B cell (primary cell): ENCODE data around the gene IYD. TPM values are rescaled to one million over a fixed set of nuclear protein-coding genes. Genes with fewer than 3 reads are reported as not detected.

Experiments
- ATAC-seq: fragments of 200-7000 bp; cut with Tn5 transposase; one replicate; pipeline ENCODE4 v1.10.0; 2021; ENCODE audit warnings: low read depth, mild to moderate bottlenecking, moderate number of reproducible peaks, moderate library complexity
- CTCF ChIA-PET: fragments of 350-600 bp; sonication (Branson Sonifier 250); formaldehyde crosslinking; loops from one replicate; lab custom pipeline; 2021; ENCODE audit warnings: antibody characterized with exemption, inconsistent platforms; lab: Charles Lee
- POLR2A ChIA-PET: fragments of 350-600 bp; sonication (Branson Sonifier 250); formaldehyde crosslinking; loops from one replicate; lab custom pipeline; 2021; ENCODE audit warnings: antibody characterized with exemption; lab: Charles Lee
- DNase-seq: peaks from one replicate; pipeline ENCODE4 v3.0.0; 2013
- H2AFZ ChIP-seq: 2 replicates; pipeline ENCODE4 v1.6.1; 2012; ENCODE audit warnings: mild to moderate bottlenecking, low read depth, low read length; ENCODE audit not compliant: insufficient read depth, poor library complexity, severe bottlenecking
- H3K27ac ChIP-seq, 2 donors: 1 replicate in 1 of 2; 2 replicates in 1 of 2; pipeline ENCODE4 v1.5.1; 2012 to 2013; ENCODE audit warnings: low read length in 2 of 2, mild to moderate bottlenecking in 2 of 2, moderate library complexity in 1 of 2
- H3K27me3 ChIP-seq, 4 experiments: fragments of 200-600 bp in 1 of 4; sonication (generic) in 1 of 4; replicated peaks in 1 of 4; 1 replicate in 2 of 4; 2 replicates in 2 of 4; pipeline versions ENCODE4 v1.6.1 to v1.7.0; 2013 to 2016; ENCODE audit warnings: low read length in 3 of 4, mild to moderate bottlenecking in 2 of 4, mixed read lengths in 1 of 4, moderate library complexity in 1 of 4; ENCODE audit not compliant: insufficient read depth in 4 of 4, control insufficient read depth in 3 of 4; ENCODE audit errors: control extremely low read depth in 1 of 4
- H3K36me3 ChIP-seq, 2 experiments: replicated peaks in 1 of 2; 1 replicate in 1 of 2; 2 replicates in 1 of 2; pipeline versions ENCODE4 v1.6.1 to v1.7.1; 2013; ENCODE audit warnings: low read length in 1 of 2; ENCODE audit not compliant: insufficient read depth in 2 of 2, control insufficient read depth in 1 of 2; ENCODE audit errors: control extremely low read depth in 1 of 2, extremely low read depth in 1 of 2
- H3K4me1 ChIP-seq, 2 donors: fragments of 200-600 bp in 1 of 2; sonication (generic) in 1 of 2; 1 replicate in 1 of 2; 2 replicates in 1 of 2; pipeline versions ENCODE4 v1.5.1 to v1.6.1; 2013 to 2017; ENCODE audit warnings: low read length in 2 of 2; ENCODE audit not compliant: control insufficient read depth in 2 of 2, insufficient read depth in 2 of 2
- H3K4me2 ChIP-seq: replicated peaks from 2 replicates; pipeline ENCODE3; 2012; ENCODE audit warnings: mild to moderate bottlenecking, low read depth, low read length; ENCODE audit not compliant: poor library complexity, severe bottlenecking
- H3K4me3 ChIP-seq, 5 experiments: fragments of 200-600 bp in 1 of 5; sonication (generic) in 1 of 5; 1 replicate in 3 of 5; 2 replicates in 2 of 5; pipeline versions ENCODE4 v1.5.1 to v1.7.0; 2011 to 2016; ENCODE audit warnings: low read length in 4 of 5, mild to moderate bottlenecking in 4 of 5, low read depth in 2 of 5, control low read depth in 1 of 5, moderate library complexity in 1 of 5; ENCODE audit not compliant: insufficient read depth in 1 of 5; ENCODE audit errors: control extremely low read depth in 1 of 5, extremely low read depth in 1 of 5
- H3K79me2 ChIP-seq: fragments of 200-600 bp; sonication (generic); one replicate; pipeline ENCODE4 v1.6.0; 2016; ENCODE audit warnings: low read length; ENCODE audit not compliant: control insufficient read depth, insufficient read depth
- H3K9ac ChIP-seq: fragments of 200-600 bp; sonication (generic); 2 replicates; pipeline ENCODE4 v1.6.1; 2017; ENCODE audit warnings: mild to moderate bottlenecking, low read length, moderate library complexity
- H3K9me3 ChIP-seq, 3 donors: one replicate each; pipeline versions ENCODE4 v1.6.1 to v1.7.1; 2013; ENCODE audit warnings: low read length in 2 of 3; ENCODE audit not compliant: control insufficient read depth in 2 of 3, insufficient read depth in 1 of 3; ENCODE audit errors: control extremely low read depth in 1 of 3
- H4K20me1 ChIP-seq: 2 replicates; pipeline ENCODE4 v1.6.0; 2012; ENCODE audit warnings: mild to moderate bottlenecking, low read length; ENCODE audit not compliant: insufficient read depth, control insufficient read depth, poor library complexity, severe bottlenecking
- H3K27ac Mint-ChIP-seq: one replicate; pipeline ENCODE4 v1.8.0; 2021; ENCODE audit warnings: mixed read lengths
- H3K27me3 Mint-ChIP-seq: one replicate; pipeline ENCODE4 v1.8.0; 2021; ENCODE audit warnings: mixed read lengths
- H3K4me1 Mint-ChIP-seq: one replicate; pipeline ENCODE4 v1.8.0; 2021; ENCODE audit warnings: mixed read lengths
- H3K4me3 Mint-ChIP-seq: one replicate; pipeline ENCODE4 v1.8.0; 2021; ENCODE audit warnings: mixed read lengths
- H3K9me3 Mint-ChIP-seq: one replicate; pipeline ENCODE4 v1.8.0; 2022; ENCODE audit warnings: mixed read lengths; ENCODE audit not compliant: insufficient read depth
- EZH2 ChIP-seq: IDR thresholded peaks from 2 replicates; pipeline ENCODE4 v1.6.1; 2012; ENCODE audit warnings: borderline replicate concordance, low read depth, mild to moderate bottlenecking, moderate library complexity, low read length; ENCODE audit not compliant: insufficient read depth, poor library complexity, severe bottlenecking
- WGBS: methylation state at CpG from one replicate; pipeline ENCODE4 v1.1.5; 2013; ENCODE audit warnings: missing lambda C conversion rate; ENCODE audit not compliant: insufficient coverage; 5-methylcytosine and 5-hydroxymethylcytosine counted together
- intact Hi-C: fragments of 100-400 bp; cut with micrococcal nuclease; formaldehyde crosslinking; loops from one replicate; pipeline ENCODE4 v1.10.0; 2022
- polyA plus RNA-seq: library from polyadenylated mRNA; depleted of rRNA; stranded (reverse); fragments of >200 nt; gene quantifications from 2 replicates; pipeline ENCODE4 v1.2.3, GENCODE V29; 2012
- total RNA-seq, 2 donors: library from RNA; stranded (reverse); fragments of 120-200 nt in 1 of 2; gene quantifications; 1 replicate in 1 of 2; 2 replicates in 1 of 2; pipeline versions ENCODE4 v1.2.3 to v1.2.4, GENCODE V29; 2013 to 2022
- TF ChIP-seq, protein P1 (sequence below): fragments of 200-600 bp; IDR thresholded peaks from one replicate; pipeline ENCODE4 v1.8.0; 2022; ENCODE audit warnings: antibody characterized with exemption, mild to moderate bottlenecking

The IYD gene
- total and polyA plus RNA-seq, 2 donors (not counting 1 experiment from before 2014, with no cell fraction given), result not detected

DNA sequence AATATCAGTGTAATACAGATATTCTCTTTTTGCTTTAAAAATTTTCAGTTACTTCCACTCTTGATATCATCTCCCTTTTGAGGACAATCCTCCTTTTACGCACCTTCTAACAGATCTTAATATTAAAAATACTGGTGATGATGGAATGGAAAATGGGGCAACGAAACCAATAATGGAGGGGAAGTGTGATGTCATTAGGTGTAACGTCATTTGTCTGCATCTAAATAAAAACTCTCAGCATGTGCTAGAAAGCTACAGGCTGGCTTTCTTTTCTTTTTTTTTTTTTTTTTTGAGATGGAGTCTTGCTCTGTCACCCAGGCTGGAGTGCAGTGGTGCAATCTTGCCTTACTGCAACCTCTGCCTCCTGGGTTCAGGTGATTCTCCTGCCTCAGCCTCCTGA, 66.5 kb downstream of the IYD start:
- Mint-ChIP-seq H3K27ac (no peak overlapping the region), H3K4me1 (no peaks in the 10 kb centered on the region), H3K27me3 (peaks cover 6% of the 10 kb centered on the region), H3K9me3 (no peaks in the 10 kb centered on the region), H3K4me3 (no peak overlapping the region)
- peaks cover 0 to 9% (median 4%) of the 10 kb centered on the region in 3 donors for H3K9me3 ChIP-seq
- no peak overlapping the region for H2AFZ ChIP-seq
- H3K27me3 ChIP-seq, result no peaks in the 10 kb centered on the region
- no peak overlapping the region for H3K9ac ChIP-seq
- H3K4me2 ChIP-seq, result no peak overlapping the region
- CTCF ChIA-PET, result no interaction called here
- no peak overlapping the region for H3K4me3 ChIP-seq
- no peaks in the 10 kb centered on the region for H3K4me1 ChIP-seq
- H3K27ac ChIP-seq, result no peak overlapping the region
- POLR2A ChIA-PET, result no interaction called here
- ATAC-seq, result no peak
- WGBS, result no CpG with 5 or more reads among the region's 3 CpGs
- TF ChIP-seq, protein P1, sequence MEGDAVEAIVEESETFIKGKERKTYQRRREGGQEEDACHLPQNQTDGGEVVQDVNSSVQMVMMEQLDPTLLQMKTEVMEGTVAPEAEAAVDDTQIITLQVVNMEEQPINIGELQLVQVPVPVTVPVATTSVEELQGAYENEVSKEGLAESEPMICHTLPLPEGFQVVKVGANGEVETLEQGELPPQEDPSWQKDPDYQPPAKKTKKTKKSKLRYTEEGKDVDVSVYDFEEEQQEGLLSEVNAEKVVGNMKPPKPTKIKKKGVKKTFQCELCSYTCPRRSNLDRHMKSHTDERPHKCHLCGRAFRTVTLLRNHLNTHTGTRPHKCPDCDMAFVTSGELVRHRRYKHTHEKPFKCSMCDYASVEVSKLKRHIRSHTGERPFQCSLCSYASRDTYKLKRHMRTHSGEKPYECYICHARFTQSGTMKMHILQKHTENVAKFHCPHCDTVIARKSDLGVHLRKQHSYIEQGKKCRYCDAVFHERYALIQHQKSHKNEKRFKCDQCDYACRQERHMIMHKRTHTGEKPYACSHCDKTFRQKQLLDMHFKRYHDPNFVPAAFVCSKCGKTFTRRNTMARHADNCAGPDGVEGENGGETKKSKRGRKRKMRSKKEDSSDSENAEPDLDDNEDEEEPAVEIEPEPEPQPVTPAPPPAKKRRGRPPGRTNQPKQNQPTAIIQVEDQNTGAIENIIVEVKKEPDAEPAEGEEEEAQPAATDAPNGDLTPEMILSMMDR, result no peak
- no peak for TF ChIP-seq EZH2
- H3K79me2 ChIP-seq, result no peaks in the 10 kb centered on the region
- H3K36me3 ChIP-seq, result no peaks in the 10 kb centered on the region
- H4K20me1 ChIP-seq, result no peaks in the 10 kb centered on the region
- intact Hi-C loops, result no loop called here
- DNase-seq, result no peak

DNA sequence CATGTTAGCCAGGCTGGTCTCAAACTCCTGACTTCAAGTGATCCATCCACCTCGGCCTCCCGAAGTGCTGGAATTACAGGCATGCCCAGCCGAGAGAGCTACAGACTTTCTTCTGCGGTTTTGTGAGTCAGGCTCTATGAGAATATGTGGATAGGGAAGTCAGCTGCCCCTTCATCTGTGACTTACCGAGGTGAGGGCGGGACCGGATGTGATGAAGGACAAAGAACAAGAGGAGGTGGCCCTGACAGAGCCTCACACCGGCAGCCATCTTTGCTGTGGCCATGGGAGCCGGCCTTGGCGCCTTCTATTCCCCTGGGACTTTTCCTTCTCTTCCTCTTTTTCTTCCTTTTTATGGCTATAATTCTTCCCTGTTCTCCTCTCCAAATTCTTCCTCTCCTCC, 67.0 kb downstream of the IYD start:
- DNase-seq, result no peak
- ATAC-seq, result no peak
- CTCF ChIA-PET, result interaction anchor here (1.5 kb wide), 1 partner anchor 18 kb away, joined by 7 read pairs; no protein-coding TSS in a partner anchor
- Histone ChIP-seq H4K20me1 (no peaks in the 10 kb centered on the region), H3K27me3 (no peaks in the 10 kb centered on the region), H3K36me3 (no peaks in the 10 kb centered on the region), H3K4me3 (no peak overlapping the region), H3K9ac (no peak overlapping the region), H2AFZ (no peak overlapping the region), H3K4me2 (no peak overlapping the region), H3K79me2 (no peaks in the 10 kb centered on the region), H3K4me1 (no peaks in the 10 kb centered on the region), H3K9me3 (peaks cover 0 to 9% (median 5%) of the 10 kb centered on the region in 3 donors), H3K27ac (no peak overlapping the region)
- TF ChIP-seq, protein P1, result no peak
- TF ChIP-seq EZH2, result no peak
- POLR2A ChIA-PET, result no interaction called here
- Mint-ChIP-seq H3K4me1 (no peaks in the 10 kb centered on the region), H3K9me3 (peaks cover 2% of the 10 kb centered on the region), H3K27ac (no peak overlapping the region), H3K27me3 (peaks cover 6% of the 10 kb centered on the region), H3K4me3 (no peak overlapping the region)
- intact Hi-C loops, result no loop called here
- 97% methylated on average over 6 of the region's 10 CpGs for WGBS
